Activated T-helper 1 cell treated with anti-CD3 and anti-CD28 coated beads, Interleukin-12 subunit alpha, Interleukin-12 subunit beta, Interleukin-2, Interleukin-4 antibody, amounts not matched to agents 30 ng/mL and 10 ng/mL and 1 ng/mL, durations not matched to agents 14 hours and 24 hours and 36 hours (primary cell): ENCODE data around the gene CRADD. TPM values are rescaled to one million over a fixed set of nuclear protein-coding genes. Genes with fewer than 3 reads are reported as not detected.

Source experiments
- DNase-seq: peaks from one replicate; pipeline ENCODE4 v3.0.0; 2021; ENCODE audit warnings: low spot score
- H3K27ac Mint-ChIP-seq: one replicate; pipeline ENCODE4 v1.8.0; 2021; ENCODE audit warnings: mild to moderate bottlenecking, mixed read lengths
- H3K27me3 Mint-ChIP-seq: one replicate; pipeline ENCODE4 v1.8.0; 2022; ENCODE audit warnings: mild to moderate bottlenecking, moderate library complexity, mixed read lengths; ENCODE audit not compliant: insufficient read depth
- H3K36me3 Mint-ChIP-seq: one replicate; pipeline ENCODE4 v1.8.0; 2021; ENCODE audit warnings: low read depth, mixed read lengths
- H3K4me1 Mint-ChIP-seq: one replicate; pipeline ENCODE4 v1.8.0; 2021; ENCODE audit warnings: low read depth, mixed read lengths
- H3K4me3 Mint-ChIP-seq: one replicate; pipeline ENCODE4 v1.8.0; 2021; ENCODE audit warnings: mild to moderate bottlenecking, moderate library complexity, mixed read lengths
- H3K9me3 Mint-ChIP-seq: one replicate; pipeline ENCODE4 v1.8.0; 2021; ENCODE audit warnings: mixed read lengths
- intact Hi-C: fragments of 100-400 bp; cut with micrococcal nuclease; formaldehyde crosslinking; loops from one replicate; pipeline ENCODE4 v1.15.1; 2024
- total RNA-seq: library from RNA; stranded (reverse); gene quantifications from 2 replicates; pipeline ENCODE4 v1.2.3, GENCODE V29; 2022

Gene CRADD
- total RNA-seq, 1 donor from 2014 or later: 11.2 TPM

GRCh38 chr12:93895089-93895445 lies 217.9 kb downstream of the CRADD start:
- no peak for DNase-seq
- H3K9me3 Mint-ChIP-seq: peaks cover 4% of the 10 kb centered on the region
- H3K36me3 Mint-ChIP-seq: peaks cover 7% of the 10 kb centered on the region
- H3K27me3 Mint-ChIP-seq: no peaks in the 10 kb centered on the region
- peaks cover 51% of the 10 kb centered on the region for H3K4me1 Mint-ChIP-seq
- H3K4me3 Mint-ChIP-seq: no peak overlapping the region
- no peak overlapping the region for H3K27ac Mint-ChIP-seq
- intact Hi-C loops: loop anchor here (5.0 kb wide), 1 partner anchor 128 kb away; no protein-coding TSS in a partner anchor

- intact Hi-C loops: loop anchor here (5.0 kb wide), 1 partner anchor 129 kb away; no protein-coding TSS in a partner anchor
- Mint-ChIP-seq H3K27me3 (no peaks in the 10 kb centered on the region), H3K9me3 (peaks cover 4% of the 10 kb centered on the region), H3K27ac (peak overlapping the region; percentile 32), H3K36me3 (peaks cover 7% of the 10 kb centered on the region), H3K4me3 (no peak overlapping the region), H3K4me1 (peaks cover 50% of the 10 kb centered on the region)
- DNase-seq: no peak
These were observed 219.3 kb downstream of the CRADD start for GRCh38 chr12:93896427-93896826.

GRCh38 chr12:93896952-93897351 lies 219.8 kb downstream of the CRADD start:
- H3K36me3 Mint-ChIP-seq: peaks cover 7% of the 10 kb centered on the region
- H3K27ac Mint-ChIP-seq: no peak overlapping the region
- H3K9me3 Mint-ChIP-seq: peaks cover 6% of the 10 kb centered on the region
- peaks cover 55% of the 10 kb centered on the region for H3K4me1 Mint-ChIP-seq
- H3K4me3 Mint-ChIP-seq: no peak overlapping the region
- no peak for DNase-seq
- intact Hi-C loops: loop anchor here (5.0 kb wide), 1 partner anchor 130 kb away; no protein-coding TSS in a partner anchor
- H3K27me3 Mint-ChIP-seq: no peaks in the 10 kb centered on the region

- DNase-seq: no peak
- H3K36me3 Mint-ChIP-seq: peaks cover 6% of the 10 kb centered on the region
- intact Hi-C loops: no loop called here
- peaks cover 3% of the 10 kb centered on the region for H3K9me3 Mint-ChIP-seq
- H3K4me1 Mint-ChIP-seq: peaks cover 57% of the 10 kb centered on the region
- no peak overlapping the region for H3K27ac Mint-ChIP-seq
- no peaks in the 10 kb centered on the region for H3K27me3 Mint-ChIP-seq
- H3K4me3 Mint-ChIP-seq: no peak overlapping the region
These were observed 224.6 kb downstream of the CRADD start for GRCh38 chr12:93901739-93902138.

- no peak overlapping the region for H3K27ac Mint-ChIP-seq
- no peak overlapping the region for H3K4me3 Mint-ChIP-seq
- DNase-seq: no peak
- H3K9me3 Mint-ChIP-seq: peaks cover 3% of the 10 kb centered on the region
- no peaks in the 10 kb centered on the region for H3K27me3 Mint-ChIP-seq
- intact Hi-C loops: no loop called here
- H3K36me3 Mint-ChIP-seq: peaks cover 5% of the 10 kb centered on the region
- H3K4me1 Mint-ChIP-seq: peaks cover 52% of the 10 kb centered on the region
These were observed 225.0 kb downstream of the CRADD start for GRCh38 chr12:93902192-93902591.

- intact Hi-C loops: no loop called here
- Mint-ChIP-seq H3K9me3 (peaks cover 3% of the 10 kb centered on the region), H3K27ac (no peak overlapping the region), H3K4me1 (peaks cover 45% of the 10 kb centered on the region), H3K36me3 (peaks cover 4% of the 10 kb centered on the region), H3K4me3 (no peak overlapping the region), H3K27me3 (no peaks in the 10 kb centered on the region)
- no peak for DNase-seq
These were observed 225.8 kb downstream of the CRADD start for GRCh38 chr12:93902736-93903562.

GRCh38 chr12:93904124-93904523 lies 226.9 kb downstream of the CRADD start:
- intact Hi-C loops: no loop called here
- Mint-ChIP-seq H3K27me3 (no peaks in the 10 kb centered on the region), H3K36me3 (peaks cover 2% of the 10 kb centered on the region), H3K27ac (no peak overlapping the region), H3K4me1 (peaks cover 33% of the 10 kb centered on the region), H3K9me3 (peaks cover 3% of the 10 kb centered on the region), H3K4me3 (no peak overlapping the region)
- no peak for DNase-seq

GRCh38 chr12:93908264-93908663 lies 231.1 kb downstream of the CRADD start:
- Mint-ChIP-seq H3K9me3 (peaks cover 7% of the 10 kb centered on the region), H3K4me1 (peaks cover 20% of the 10 kb centered on the region), H3K27ac (no peak overlapping the region), H3K36me3 (no peaks in the 10 kb centered on the region), H3K4me3 (no peak overlapping the region), H3K27me3 (peaks cover 7% of the 10 kb centered on the region)
- intact Hi-C loops: no loop called here
- no peak for DNase-seq

GRCh38 chr12:93908846-93909567 lies 231.8 kb downstream of the CRADD start:
- no peak overlapping the region for H3K27ac Mint-ChIP-seq
- H3K27me3 Mint-ChIP-seq: peaks cover 7% of the 10 kb centered on the region
- DNase-seq: no peak
- H3K9me3 Mint-ChIP-seq: peaks cover 7% of the 10 kb centered on the region
- intact Hi-C loops: no loop called here
- no peak overlapping the region for H3K4me3 Mint-ChIP-seq
- peaks cover 13% of the 10 kb centered on the region for H3K4me1 Mint-ChIP-seq
- no peaks in the 10 kb centered on the region for H3K36me3 Mint-ChIP-seq

- Mint-ChIP-seq H3K4me1 (peaks cover 11% of the 10 kb centered on the region), H3K27me3 (peaks cover 7% of the 10 kb centered on the region), H3K4me3 (no peak overlapping the region), H3K27ac (no peak overlapping the region), H3K36me3 (no peaks in the 10 kb centered on the region), H3K9me3 (peaks cover 7% of the 10 kb centered on the region)
- DNase-seq: no peak
- intact Hi-C loops: no loop called here
These were observed 234.2 kb downstream of the CRADD start for GRCh38 chr12:93911396-93911795.

GRCh38 chr12:93912086-93912733 lies 235.0 kb downstream of the CRADD start:
- H3K4me3 Mint-ChIP-seq: no peak overlapping the region
- peaks cover 9% of the 10 kb centered on the region for H3K27me3 Mint-ChIP-seq
- H3K4me1 Mint-ChIP-seq: peaks cover 11% of the 10 kb centered on the region
- H3K27ac Mint-ChIP-seq: no peak overlapping the region
- intact Hi-C loops: no loop called here
- H3K36me3 Mint-ChIP-seq: no peaks in the 10 kb centered on the region
- DNase-seq: no peak
- H3K9me3 Mint-ChIP-seq: peaks cover 7% of the 10 kb centered on the region

- intact Hi-C loops: no loop called here
- no peak for DNase-seq
- H3K27ac Mint-ChIP-seq: no peak overlapping the region
- no peak overlapping the region for H3K4me3 Mint-ChIP-seq
- peaks cover 9% of the 10 kb centered on the region for H3K27me3 Mint-ChIP-seq
- peaks cover 2% of the 10 kb centered on the region for H3K36me3 Mint-ChIP-seq
- H3K4me1 Mint-ChIP-seq: peaks cover 11% of the 10 kb centered on the region
- H3K9me3 Mint-ChIP-seq: peaks cover 11% of the 10 kb centered on the region
These were observed 236.7 kb downstream of the CRADD start for GRCh38 chr12:93913845-93914244.

- intact Hi-C loops: no loop called here
- H3K4me1 Mint-ChIP-seq: peaks cover 11% of the 10 kb centered on the region
- DNase-seq: no peak
- H3K9me3 Mint-ChIP-seq: peaks cover 11% of the 10 kb centered on the region
- H3K27ac Mint-ChIP-seq: no peak overlapping the region
- H3K36me3 Mint-ChIP-seq: peaks cover 2% of the 10 kb centered on the region
- no peak overlapping the region for H3K4me3 Mint-ChIP-seq
- H3K27me3 Mint-ChIP-seq: peaks cover 9% of the 10 kb centered on the region
These were observed 237.1 kb downstream of the CRADD start for GRCh38 chr12:93914281-93914680.
